HAP-1 (cell line): Measurements from ENCODE around the gene PLCXD1.
"Not testable (repeated sequence)": the region's sequence is repeated elsewhere in the genome, so short reads cannot be mapped to it uniquely, and the experiment has no call there.

Experiments used
- DNase-seq, 2 experiments: peaks; one replicate each; pipeline ENCODE4 v3.0.0-alpha.2; 2016 to 2020; ENCODE audit warnings: low spot score in 2 of 2
- H3K27me3 ChIP-seq: fragments of 250-450 bp; sonication (Bioruptor Pico); 2 replicates; pipeline ENCODE4 v1.5.1; 2020; ENCODE audit warnings: low read depth, mild to moderate bottlenecking, moderate library complexity
- H3K36me3 ChIP-seq: fragments of 250-450 bp; sonication (Bioruptor Pico); replicated peaks from 2 replicates; pipeline ENCODE4 v1.5.1; 2020; ENCODE audit warnings: mild to moderate bottlenecking
- H3K4me1 ChIP-seq: fragments of 250-450 bp; sonication (Bioruptor Pico); 2 replicates; pipeline ENCODE4 v1.5.1; 2020; ENCODE audit warnings: mild to moderate bottlenecking
- H3K4me3 ChIP-seq: fragments of 250-450 bp; sonication (Bioruptor Pico); 2 replicates; pipeline ENCODE4 v1.5.1; 2020; ENCODE audit warnings: mild to moderate bottlenecking, moderate library complexity
- H3K9me3 ChIP-seq: fragments of 250-450 bp; sonication (Bioruptor Pico); 2 replicates; pipeline ENCODE4 v1.5.1; 2020; ENCODE audit warnings: mild to moderate bottlenecking, moderate library complexity
- in situ Hi-C: fragments of 300-500 bp; cut with MboI; formaldehyde crosslinking; loops from 3 replicates; pipeline ENCODE4 v1.14.3; 2020; ENCODE audit warnings: low sequenced_read_pairs, inconsistent platforms, mixed read lengths

PLCXD1 gene

DNA sequence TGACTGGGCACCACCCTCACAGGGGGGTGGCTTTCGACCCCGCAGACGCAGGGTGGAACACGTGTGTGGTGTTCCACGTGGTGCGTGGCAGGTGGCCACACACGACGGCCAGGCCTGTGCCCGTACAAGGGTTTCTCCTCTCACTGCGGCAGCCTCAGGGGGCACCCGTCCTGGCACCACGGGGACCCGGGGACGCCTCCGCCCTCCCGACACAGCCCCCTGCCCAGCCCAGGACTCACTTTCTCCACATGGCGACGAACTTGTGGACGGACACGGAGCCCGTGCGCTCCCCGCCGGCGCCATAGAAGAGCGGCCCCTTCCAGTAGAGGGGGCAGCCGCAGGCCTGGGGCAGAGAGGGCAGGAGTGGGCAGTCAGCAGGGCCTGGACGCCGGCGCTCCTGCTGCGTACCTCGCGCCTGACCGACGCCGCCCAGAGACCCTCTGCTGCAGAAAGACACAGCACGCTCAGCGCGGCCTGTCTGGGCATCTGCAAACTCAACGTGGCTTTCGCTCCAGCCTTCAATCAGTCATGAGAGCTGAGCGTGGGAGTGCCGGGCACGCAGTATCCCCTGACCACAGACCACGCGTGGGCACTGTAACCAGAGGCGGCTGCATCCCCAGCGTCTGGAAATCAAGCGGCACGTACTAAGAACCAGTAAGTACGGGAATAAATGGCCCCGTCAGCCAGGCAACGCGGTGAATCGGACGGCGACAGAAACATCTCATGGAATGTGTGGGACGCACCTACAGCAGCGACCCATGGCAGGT, 66.4 kb downstream of the PLCXD1 start:
- Histone ChIP-seq H3K4me3 (no peak overlapping the region), H3K27me3 (no peaks in the 10 kb centered on the region), H3K9me3 (no peaks in the 10 kb centered on the region), H3K4me1 (no peaks in the 10 kb centered on the region), H3K36me3 (peaks cover 7% of the 10 kb centered on the region)
- in situ Hi-C loops, result no loop called here
- DNase-seq, result no peak

DNA sequence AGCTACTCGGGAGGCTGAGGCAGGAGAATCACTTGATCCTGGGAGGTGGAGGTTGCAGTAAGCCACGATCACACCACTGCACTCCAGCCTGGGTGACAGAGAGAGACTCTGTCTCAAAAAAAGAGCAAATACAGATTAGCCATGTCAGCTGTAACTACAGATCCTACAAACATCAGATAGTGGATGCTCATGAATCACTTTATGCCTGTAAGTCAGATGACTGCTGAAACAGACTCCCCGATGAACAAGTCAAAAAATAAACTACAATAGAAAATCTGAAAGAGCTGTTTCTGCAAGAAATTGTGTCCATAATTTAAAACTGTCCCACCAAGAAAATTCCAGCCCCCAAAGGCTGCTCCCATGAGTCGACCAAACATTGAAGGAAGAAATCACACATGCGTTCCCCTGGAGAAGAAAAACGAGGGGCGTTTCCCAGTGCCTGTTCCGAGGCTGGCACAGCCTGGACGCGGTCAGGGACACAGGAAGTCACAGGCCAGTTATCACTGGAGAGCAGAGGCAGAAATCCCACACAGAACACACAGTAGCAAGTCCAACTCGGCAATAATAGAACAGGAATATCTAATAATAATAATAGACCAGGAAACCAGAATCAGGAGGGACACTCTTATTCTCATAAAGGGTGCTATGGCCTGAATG, 67.4 kb downstream of the PLCXD1 start:
- peaks cover 10% of the 10 kb centered on the region for H3K36me3 ChIP-seq
- in situ Hi-C loops, result no loop called here

GRCh38 chrX:349196-349595, 68.0 kb downstream of the PLCXD1 start:
- no peak for DNase-seq
- Histone ChIP-seq H3K4me3 (no peak overlapping the region), H3K27me3 (no peaks in the 10 kb centered on the region), H3K9me3 (no peaks in the 10 kb centered on the region), H3K4me1 (no peaks in the 10 kb centered on the region), H3K36me3 (peaks cover 10% of the 10 kb centered on the region)
- in situ Hi-C loops, result no loop called here

More for the DNA sequence above, 67.4 kb downstream of the PLCXD1 start:
- H3K4me3 ChIP-seq, result no peak overlapping the region
- H3K4me1 ChIP-seq, result no peaks in the 10 kb centered on the region
- no peaks in the 10 kb centered on the region for H3K27me3 ChIP-seq
- no peaks in the 10 kb centered on the region for H3K9me3 ChIP-seq
- no peak for DNase-seq

DNA sequence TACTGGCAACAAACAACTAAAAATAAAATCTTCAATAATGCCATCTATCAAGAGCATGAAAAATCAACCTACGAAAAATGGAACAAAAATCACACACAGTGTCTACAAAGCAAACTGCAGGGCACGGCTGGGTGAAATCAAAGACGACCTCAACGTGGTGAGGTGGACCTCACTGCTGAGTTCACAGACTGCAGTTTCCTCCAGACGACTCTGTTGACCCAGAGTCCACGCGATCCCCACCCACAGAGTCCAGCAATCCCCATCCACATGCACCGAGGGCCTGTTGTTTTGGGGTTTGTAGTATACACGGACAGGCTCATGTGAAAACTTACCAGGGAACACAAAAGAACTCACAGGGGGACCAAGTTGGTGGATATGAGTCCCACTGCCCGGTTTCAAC, 68.5 kb downstream of the PLCXD1 start:
- no peaks in the 10 kb centered on the region for H3K4me1 ChIP-seq
- in situ Hi-C loops, result no loop called here
- no peak overlapping the region for H3K4me3 ChIP-seq
- H3K9me3 ChIP-seq, result no peaks in the 10 kb centered on the region
- DNase-seq, result no peak
- H3K27me3 ChIP-seq, result no peaks in the 10 kb centered on the region
- peaks cover 9% of the 10 kb centered on the region for H3K36me3 ChIP-seq

DNA sequence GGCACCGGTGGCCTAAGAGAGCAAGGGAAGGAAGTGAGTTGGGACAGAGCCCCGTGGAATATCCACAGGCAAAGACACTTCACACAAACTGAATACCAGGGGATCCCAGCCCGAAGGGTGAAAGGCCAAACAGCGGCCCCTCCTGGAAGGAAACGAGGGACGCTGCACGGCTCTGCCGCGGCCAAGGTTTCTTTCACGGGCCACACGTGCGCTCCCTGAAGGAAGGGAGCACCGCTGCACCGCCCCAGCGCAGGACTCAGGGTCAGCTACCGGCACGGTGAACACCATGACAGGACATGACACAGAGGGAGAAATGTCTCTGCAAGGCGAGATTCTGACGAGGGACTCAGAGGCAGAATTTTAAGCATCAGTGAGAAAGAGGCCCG, 69.0 kb downstream of the PLCXD1 start:
- no peaks in the 10 kb centered on the region for H3K4me1 ChIP-seq
- no peaks in the 10 kb centered on the region for H3K9me3 ChIP-seq
- in situ Hi-C loops, result no loop called here
- peaks cover 5% of the 10 kb centered on the region; the same call in 1 of the 2 replicates for H3K36me3 ChIP-seq
- no peak overlapping the region for H3K4me3 ChIP-seq
- H3K27me3 ChIP-seq, result no peaks in the 10 kb centered on the region
- DNase-seq, result no peak

- Histone ChIP-seq H3K4me3 (no peak overlapping the region), H3K27me3 (no peaks in the 10 kb centered on the region), H3K9me3 (no peaks in the 10 kb centered on the region), H3K4me1 (no peaks in the 10 kb centered on the region), H3K36me3 (peaks cover 4% of the 10 kb centered on the region; the same call in 1 of the 2 replicates)
- in situ Hi-C loops, result no loop called here
- no peak for DNase-seq
Observed at GRCh38 chrX:350534-351323, 69.5 kb downstream of the PLCXD1 start.

DNA sequence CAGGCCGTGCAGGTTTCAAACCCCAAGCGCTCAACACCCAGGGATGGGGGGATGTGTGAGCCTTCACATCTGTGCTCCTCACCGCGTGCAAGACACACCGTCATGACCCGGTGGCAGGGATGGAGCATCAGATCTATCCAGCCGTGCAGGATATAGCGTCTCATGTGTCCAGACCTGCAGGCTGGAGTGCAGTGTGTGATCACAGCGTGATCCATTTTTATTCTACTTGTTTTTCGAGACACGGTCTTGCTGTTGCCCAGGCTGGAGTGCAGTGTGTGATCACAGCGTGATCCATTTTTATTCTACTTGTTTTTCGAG, 70.1 kb downstream of the PLCXD1 start:
- H3K9me3 ChIP-seq, H3K4me3 ChIP-seq, H3K36me3 ChIP-seq, H3K4me1 ChIP-seq, DNase-seq, H3K27me3 ChIP-seq, in situ Hi-C loops: not testable (repeated sequence)

GRCh38 chrX:351736-352135, 70.6 kb downstream of the PLCXD1 start:
- peaks cover 4% of the 10 kb centered on the region; the same call in 1 of the 2 replicates for H3K36me3 ChIP-seq
- H3K27me3 ChIP-seq, result no peaks in the 10 kb centered on the region
- in situ Hi-C loops, result no loop called here
- no peak for DNase-seq
- no peaks in the 10 kb centered on the region for H3K9me3 ChIP-seq
- H3K4me1 ChIP-seq, result no peaks in the 10 kb centered on the region
- no peak overlapping the region for H3K4me3 ChIP-seq

DNA sequence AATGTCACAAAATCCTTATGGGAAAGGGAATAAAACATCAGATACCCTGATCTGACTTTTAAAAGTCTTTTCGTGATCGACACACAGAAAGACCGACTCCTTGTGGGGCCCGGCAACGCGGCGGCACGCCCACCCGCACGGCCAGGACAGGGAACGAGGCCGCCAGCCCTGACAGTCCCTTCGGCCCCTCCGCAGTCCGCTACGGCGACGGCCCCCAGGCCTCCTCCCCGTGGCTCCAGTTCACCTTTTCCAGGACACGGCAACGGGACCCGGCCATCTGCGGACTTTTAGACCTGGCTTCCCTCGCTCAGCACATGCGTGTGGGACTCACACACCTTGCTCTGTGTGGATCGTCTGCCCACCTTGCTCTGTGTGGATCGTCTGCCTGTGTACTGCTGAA, 71.0 kb downstream of the PLCXD1 start:
- DNase-seq, result no peak
- peaks cover 4% of the 10 kb centered on the region for H3K36me3 ChIP-seq
- H3K4me1 ChIP-seq, result no peaks in the 10 kb centered on the region
- no peaks in the 10 kb centered on the region for H3K9me3 ChIP-seq
- in situ Hi-C loops, result no loop called here
- H3K27me3 ChIP-seq, result no peaks in the 10 kb centered on the region
- H3K4me3 ChIP-seq, result no peak overlapping the region

GRCh38 chrX:352582-353314, 71.6 kb downstream of the PLCXD1 start:
- Histone ChIP-seq H3K36me3 (peaks cover 9% of the 10 kb centered on the region), H3K4me3 (no peak overlapping the region), H3K4me1 (no peaks in the 10 kb centered on the region), H3K9me3 (no peaks in the 10 kb centered on the region), H3K27me3 (no peaks in the 10 kb centered on the region)
- in situ Hi-C loops, result no loop called here
- DNase-seq, result no peak
